NCI-H2081 treated with DMSO at 0.1 percent for 48 hours (cell line): ENCODE data around the gene AXL.

ENCODE experiments used
- DNase-seq: peaks from one replicate; lab custom pipeline; 2025; lab: John Stamatoyannopoulos, UW

AXL gene

DNA sequence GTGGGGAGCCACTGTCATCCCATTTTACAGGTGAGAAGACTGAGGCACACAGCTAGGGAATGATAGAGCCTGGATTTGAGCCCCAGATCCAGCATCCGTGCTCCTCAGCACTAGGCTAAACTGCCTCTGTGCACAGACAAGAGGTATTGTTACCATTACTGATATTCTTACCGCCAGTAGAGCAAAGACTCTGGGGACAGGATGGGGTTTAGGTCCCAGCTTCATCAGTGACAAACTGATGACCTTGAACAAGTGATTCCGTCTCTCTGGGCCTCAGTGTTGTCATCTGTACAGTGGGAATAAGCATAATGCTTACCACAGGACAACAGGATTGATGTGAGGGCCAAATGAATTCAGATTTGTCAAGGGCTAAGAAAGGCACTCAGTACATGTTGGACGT, 16.5 kb downstream of the AXL start:
- no peak for DNase-seq

DNA sequence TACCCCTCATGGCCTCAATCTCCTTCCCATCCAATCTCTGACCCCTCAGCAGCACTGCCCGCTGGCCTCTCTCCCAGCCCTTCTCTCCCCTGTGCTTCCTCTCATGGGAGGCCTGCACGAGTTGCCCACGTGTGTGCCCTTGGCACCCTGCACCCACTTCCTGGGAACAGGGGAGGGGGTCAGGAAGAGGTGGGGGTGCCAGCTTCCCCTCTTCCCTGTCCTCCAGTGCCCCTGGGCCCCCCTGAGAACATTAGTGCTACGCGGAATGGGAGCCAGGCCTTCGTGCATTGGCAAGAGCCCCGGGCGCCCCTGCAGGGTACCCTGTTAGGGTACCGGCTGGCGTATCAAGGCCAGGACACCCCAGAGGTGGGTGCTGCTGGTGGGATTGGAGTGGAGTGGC, 19.2 kb downstream of the AXL start:
- no peak for DNase-seq

DNA sequence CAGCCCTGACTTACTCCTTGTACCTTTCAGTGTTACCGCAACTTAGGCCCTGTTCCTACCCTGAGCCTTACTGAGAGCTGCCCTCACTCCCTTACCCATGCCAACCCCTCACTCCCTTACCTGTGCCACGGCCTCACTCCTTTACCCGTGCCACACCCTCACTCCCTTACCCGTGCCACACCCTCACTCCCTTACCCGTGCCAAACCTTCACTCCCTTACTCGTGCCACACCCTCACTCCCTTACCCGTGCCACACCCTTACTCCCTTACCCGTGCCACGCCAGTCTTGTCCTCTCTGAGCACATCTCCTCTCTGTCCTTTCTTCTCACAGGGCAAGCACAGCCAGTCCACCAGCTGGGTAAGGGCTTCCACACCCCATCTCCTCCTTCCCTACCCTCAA, 20.3 kb downstream of the AXL start:
- DNase-seq, result no peak

DNA sequence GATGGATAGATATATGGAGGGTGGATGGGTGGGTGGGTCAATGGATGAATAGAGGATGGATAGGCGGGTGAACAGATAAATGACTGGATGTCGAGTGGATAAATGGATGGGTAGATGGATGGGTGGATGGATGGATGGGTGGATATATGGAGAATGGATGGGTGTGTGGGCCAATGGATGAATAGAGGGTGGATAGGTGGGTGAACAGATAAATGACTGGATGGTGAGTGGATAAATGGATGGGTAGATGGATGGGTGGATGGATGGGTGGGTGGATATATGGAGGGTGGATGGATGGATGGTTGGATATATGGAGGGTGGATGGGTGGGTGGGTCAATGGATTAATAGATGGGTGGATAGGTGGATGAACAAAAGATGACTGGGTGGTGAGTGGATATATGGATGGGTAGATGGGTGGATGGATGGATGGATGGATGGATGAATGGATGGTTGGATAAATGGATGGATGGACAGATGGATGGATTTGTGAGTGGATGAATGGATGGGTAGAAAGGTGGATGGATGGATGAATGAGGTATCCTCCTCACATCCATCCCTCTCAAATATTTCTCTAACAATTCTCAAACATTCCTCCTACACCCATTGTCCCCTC, 21.0 kb downstream of the AXL start:
- no peak for DNase-seq

DNA sequence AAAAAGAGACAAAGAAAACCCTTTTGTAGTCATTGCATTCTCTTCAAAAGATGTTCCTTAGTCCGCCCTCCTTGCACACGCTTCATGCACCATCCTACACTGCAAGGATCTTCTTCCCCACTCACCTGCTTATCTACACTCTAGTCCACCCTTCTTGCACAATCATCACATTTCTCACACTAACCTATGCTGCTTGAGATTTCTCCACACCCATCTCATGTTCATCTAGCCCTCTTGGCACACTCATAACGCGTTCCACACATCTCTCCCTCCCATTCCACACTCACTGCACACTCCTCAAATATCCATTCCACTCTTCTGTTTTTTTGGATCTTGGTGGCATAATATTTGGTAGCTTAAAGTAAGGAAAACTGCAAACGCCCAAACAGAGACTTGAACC, 22.8 kb downstream of the AXL start:
- no peak for DNase-seq

DNA sequence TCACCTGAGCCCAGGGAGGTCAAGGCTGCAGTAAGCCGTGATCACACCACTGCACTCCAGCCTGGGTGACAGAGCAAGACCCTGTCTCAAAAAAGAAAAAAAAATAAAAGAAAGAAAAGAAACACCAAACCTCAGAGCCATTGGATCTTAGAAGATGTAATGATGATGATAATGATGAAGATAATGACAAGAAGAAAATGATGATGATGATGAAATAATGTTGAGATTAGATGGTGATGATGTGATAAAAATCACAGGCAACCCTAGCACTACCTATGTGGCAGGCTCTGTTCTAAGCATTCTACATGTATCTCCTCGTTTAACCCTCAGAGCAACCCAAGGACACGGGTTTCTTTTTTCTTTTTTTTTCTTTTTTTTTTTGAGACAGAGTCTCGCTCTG, 25.1 kb downstream of the AXL start:
- DNase-seq, result no peak

DNA sequence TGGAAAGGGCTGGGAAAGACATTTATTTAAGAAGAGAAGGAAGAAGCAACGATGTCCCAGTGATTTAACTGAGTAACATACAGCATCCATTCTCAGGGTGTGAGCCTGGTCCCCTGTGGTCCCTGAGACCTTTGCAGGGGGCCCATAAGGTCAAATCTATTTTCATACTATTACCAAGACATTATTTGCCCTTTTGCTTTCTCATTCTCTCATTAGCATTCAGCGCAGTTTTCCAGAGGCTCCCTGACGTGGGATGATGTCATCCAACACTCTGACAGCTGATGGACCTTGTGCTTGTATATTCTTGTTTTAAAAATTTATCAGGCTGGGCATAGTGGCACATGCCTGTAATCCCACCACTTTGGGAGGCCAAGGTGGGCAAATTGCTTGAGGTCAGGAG, 26.8 kb downstream of the AXL start:
- no peak for DNase-seq

DNA sequence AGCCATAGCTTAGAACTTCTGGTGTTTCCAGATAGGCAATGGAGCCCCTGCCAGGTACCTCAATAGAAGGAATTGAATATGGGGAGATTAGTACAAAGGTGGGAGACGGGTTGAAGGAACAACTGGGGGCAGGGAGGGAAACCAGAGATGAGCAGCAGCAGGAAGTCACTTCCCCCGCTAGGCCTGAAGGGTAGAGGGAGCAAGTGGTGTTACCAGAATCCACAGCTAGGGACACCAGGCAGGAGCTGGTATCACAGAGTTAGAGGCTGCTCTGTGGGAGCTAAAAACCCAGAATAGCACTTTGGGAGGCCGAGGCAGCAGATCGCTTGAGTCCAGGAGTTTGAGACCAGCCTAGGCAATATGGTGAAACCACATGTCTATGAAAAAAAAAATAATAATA, 29.9 kb downstream of the AXL start:
- DNase-seq, result no peak

DNA sequence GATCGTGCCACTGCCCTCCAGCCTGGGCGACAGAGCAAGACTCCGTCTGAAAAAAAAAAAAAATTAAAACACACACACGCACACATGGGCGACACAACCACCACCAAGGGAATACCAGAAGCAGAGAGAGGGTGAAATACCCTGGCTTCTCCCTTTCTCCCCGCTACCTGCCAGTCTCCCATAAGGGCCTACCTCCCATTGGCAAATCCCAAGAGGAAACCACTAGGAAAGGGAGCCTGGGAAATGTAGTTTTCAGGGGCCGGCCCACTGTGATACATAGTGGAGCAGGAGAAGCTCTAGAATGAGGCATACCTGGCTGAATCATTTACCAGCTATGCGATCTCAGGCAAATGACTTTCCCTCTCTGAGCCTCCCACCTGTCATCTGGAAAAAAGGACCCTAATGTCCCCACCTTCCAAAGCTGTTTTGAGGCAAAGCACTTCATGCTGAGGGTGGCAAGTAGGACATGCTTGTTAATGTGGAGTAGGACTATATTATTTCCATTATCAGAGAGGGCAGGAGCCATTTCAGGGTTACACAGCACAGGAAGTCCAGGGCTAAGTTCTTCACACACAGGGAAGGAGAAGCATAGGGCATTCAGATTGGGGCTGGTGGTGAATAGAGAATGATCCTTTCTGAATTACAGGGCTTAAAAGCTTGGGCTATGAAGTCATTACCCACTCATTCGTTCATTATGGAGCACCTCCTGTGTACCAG, 30.8 kb downstream of the AXL start:
- DNase-seq, result no peak

DNA sequence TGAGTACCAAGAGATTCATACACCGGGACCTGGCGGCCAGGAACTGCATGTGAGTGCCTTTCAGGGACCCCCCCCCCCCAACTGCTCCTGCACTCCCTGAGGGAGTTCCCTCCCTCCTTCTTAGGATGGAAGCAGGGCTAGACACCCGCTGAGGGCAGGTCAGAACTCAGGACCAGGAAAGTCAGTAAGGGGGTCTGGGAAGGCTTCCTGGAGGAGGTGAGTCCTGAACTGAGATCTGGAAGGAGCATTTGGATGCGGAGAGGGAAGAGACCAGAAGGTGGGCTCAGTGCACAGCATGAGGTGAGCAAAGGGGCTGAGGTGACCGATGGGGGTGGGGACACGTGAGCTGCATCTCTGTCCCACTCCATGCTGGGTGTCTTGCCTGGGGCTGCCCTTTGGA, 34.6 kb downstream of the AXL start:
- DNase-seq, result no peak

DNA sequence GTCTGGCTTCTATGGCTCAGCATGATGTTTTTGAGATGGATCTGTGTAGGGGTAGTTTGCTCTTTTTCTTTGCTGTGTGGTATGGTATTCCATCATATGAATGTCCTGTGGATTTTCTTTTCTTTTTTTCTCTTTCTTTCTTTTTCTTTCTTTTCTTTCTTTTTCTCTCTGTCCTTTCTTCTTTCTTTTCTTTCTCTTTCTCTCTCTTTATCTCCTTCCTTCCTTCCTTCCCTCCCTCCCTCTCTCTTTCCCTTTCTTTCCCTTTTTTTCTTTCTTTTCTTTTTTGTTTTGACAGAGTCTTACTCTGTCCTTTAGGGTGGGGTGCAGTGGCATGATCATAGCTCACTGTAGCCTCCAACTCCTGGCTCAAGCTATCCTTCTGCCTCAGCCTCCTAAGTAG, 36.1 kb downstream of the AXL start:
- DNase-seq, result no peak

DNA sequence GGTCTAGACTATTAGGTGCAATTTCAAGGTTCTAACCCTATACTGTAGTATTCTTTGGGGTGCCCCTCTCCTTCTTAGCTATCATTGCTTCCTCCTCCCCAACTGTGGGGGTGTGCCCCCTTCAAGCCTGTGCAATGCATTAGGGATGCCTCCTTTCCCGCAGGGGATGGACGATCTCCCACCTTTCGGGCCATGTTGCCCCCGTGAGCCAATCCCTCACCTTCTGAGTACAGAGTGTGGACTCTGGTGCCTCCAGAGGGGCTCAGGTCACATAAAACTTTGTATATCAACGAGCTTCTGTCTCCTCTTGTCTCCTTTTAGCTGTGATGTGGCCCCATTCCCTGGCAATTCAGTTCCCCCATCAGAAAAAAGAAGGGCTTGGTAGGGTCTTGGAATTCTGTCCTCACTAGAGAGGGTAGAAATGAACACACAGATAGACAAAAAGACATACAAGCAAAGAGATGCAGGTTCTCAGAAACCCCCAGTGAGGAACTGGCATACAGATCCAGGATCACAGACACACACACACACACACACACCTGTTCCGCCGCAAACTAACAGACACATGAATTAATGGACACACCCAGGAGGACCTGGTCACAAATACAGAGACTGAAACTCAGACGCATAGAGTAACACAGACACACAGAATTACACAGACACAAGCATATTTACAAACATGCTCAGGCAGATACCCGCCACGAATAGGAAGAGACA, 42.6 kb downstream of the AXL start:
- DNase-seq, result no peak

DNA sequence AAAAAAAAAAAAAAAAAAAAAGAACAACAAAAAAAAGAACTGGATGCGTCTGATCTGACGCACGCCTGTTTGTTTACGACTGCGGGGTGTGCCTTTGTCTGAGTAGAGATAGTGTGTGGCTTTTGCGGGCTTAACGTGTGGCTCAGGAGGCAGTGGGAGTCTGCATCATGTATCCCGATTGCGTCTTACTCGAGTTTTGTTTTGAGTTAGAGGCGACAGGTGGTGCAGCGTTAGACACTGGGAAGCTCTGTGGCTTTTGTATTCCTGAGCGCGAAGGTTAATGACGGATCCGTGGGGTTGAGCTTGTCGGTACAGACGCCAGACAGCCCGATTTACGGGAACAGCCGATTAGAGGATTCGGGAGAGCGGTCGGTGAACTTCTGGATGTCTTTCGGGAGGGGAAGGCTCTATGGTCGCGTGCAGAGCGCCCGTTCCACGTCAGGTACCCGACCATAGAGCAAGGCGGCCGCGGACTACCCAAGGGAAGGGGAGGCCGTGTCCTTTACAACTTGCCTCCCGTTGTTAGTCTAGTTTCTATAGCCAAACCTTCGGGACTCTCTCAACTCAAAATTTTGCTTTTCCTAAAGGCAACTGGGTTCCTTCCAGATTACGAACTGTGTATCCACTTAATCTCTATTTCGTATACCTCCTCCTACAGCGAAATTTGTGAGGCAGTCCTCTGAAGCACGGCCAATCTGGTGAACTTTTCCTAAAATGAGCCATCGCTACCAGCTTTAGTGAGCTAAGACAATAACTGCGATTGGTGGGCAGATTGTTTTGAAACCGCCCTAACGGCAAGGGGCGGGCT, 44.2 kb downstream of the AXL start:
- no peak for DNase-seq

DNA sequence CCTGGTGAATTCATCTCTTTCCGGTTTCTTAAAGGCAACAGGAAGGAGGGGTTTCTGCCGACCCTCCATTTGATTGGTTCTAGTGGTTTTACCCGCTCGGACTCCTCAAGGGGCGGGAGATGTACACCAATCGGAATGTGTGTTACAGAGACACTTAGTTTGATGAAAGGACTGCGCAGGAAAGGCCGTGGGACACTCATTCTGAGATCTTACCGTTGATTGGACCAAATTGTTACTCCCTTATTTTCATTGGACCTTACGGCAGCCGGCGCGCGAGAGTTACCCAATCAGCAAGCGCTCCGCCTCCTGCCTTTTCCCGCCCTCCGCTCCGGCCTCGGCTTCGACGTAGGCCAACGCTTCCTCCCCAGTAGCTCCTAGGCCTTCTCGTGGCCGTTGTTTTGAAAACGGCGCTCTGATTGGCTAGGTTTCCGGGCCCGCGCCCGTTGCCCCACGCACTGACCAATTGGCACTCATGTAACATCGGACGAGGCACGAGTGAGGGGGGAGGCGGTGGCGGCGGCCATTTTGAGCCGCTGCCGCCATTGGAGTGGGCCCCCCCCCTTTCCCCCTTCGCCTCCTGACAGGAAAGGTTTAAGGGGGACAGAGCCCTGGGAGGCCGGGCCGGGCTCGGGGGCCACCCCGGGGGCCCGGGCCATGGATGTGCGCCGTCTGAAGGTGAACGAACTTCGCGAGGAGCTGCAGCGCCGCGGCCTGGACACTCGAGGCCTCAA, 45.0 kb downstream of the AXL start, which contains the start of gene HNRNPUL1:
TSS of gene HNRNPUL1 (plus strand) at position 523 of the 731 bp plus-strand sequence. CDS start at position 655, 132 bp downstream.
- DNase-seq, result peak; percentile 99

DNA sequence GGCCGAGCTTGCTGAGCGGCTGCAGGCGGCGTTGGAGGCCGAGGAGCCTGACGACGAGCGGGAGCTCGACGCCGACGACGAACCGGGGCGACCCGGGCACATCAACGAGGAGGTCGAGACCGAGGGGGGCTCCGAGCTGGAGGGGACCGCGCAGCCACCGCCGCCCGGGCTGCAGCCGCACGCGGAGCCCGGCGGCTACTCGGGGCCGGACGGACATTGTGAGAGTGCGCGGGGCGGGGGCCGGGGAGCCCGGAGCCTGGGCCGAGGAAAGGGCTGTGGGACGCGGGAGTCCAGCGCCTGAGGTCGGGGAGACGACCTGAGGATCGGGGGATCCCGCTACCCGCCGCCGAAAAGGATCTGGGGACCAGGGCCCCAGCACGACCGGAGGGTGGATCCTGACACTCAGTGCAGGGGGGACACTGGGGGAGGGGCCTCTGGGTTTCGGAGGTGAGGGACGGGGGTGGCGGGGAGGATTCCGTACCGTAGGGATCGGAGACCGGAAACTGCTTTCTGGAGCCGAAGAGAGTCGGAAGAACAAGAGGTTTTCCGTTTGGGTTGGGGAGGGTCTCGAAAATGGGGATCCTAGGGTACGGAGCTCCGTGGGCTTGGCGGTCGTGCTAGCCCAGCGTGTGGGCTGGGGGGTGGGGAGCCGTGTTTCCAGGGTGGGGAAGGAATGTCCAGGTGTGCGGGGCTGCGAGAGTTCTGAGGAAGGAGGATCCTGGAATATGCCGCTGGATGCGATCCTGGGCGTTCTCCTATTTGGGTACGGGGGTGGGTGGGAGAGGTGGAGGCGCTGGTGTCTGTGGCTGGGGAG, 45.8 kb downstream of the AXL start:
- no peak for DNase-seq

DNA sequence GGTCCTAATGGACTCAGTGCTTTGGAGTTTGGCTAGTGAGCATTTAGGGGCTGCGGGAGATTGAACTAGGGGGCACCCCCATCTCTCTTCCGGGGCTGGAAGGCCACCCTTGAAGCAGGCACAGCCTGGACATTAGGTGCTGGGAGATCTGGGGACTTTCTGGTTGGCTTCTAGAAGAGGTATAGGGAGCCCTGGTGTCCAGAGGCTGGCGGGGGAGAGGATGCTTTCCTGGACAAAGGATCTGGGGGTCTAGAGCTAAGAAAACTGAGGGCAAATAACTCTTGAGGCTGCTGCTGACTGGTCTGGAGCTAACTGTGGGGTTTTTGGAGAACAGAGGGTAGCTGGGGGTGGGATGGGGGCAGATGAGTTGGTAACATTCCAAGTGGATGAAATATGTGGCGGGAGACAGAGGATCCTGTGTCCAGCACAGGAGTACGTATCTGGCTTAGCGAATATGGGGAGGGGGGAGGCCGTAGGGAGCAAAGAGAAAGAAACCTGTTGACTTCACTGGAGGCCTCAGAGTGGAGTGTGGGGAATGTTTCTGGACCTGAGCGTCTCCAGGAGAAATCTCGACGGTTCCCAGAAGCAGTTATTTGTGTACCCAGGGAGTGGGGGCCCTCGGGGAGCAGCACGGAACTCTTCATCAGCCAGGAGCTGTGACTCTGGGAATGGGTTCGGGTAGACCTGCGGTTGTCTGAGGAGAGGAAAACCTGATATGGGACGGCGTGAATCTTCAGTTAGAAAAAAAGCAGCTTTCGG, 46.6 kb downstream of the AXL start:
- DNase-seq, result no peak

DNA sequence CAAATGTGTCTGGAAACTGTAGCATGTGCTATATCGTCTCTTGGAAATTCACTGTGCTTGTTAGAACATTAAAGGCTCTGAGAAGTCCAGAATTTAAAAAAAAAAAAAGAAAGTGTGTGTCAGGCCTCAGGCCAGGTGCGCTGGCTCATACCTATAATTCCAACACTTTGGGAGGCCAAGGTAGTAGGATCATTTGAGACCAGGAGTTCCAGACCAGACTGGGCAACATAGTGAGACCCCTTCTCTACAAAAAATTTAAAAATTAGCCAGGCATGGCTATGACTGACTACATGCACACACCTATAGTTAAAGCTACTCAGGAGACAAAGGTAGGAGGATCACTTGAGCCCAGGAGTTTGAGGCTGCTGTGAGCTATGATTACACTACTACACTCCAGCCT, 50.0 kb downstream of the AXL start:
- DNase-seq, result no peak

DNA sequence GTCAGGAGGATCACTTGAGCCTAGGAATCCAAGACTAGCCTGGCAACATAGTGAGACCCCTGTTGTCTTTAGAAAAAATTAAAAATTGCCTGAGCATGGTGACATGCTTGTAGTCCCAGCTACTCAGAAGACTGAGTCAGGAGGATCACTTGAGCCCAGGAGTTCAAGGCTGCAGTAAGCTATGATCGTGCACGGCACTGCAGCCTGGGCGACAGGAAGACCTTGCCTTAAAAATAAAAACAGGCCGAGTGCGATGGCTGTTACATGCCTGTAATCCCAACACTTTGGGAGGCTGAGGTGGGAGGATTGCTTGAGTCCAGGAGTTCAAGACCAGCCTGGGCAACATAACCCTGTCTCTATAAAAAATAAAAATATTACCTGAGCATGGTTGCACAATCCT, 50.5 kb downstream of the AXL start:
- DNase-seq, result no peak

DNA sequence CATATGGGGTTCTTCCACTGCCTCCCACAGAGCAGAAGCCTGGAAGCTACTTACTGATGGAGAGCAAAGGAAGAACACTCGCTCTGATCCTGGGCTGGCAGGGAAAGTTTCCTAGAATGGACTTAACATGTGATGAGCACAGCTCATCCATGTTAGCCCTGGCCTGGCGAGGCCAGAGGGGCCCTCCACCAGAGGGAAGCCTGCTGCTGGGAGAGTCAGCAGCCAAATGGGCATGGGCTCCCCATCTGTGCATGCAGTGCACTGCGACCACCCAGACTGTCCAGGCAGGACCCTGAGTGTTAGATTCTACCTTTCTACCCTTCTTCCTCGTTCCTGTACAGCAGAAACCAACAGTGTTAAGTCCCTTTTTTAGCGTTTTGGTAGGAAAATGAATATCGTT, 54.1 kb downstream of the AXL start:
- DNase-seq, result no peak

DNA sequence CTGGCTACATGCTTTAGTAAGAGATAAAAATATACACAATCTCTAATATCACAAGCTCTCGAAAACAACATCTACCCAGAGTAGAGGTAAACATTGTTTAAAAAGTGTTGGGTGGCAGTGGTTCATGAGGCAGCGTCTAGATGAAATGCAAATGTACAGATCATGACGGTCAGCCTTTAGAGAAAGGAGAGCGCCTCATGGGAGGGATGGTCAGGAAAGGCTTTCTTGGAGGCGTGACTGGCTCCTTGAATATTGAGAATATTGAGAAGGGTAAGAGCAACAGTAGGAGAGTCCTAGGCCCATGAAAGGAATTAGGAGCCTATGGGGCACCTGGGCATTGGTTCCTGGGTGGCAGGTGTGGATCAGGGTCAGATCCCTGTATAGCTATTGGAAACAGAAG, 55.8 kb downstream of the AXL start:
- DNase-seq, result no peak
